KMS-11 (cell line): Measurements from ENCODE around the gene TMOD4.

Experiments
- H2AFZ ChIP-seq: fragments of 200-600 bp; sonication (generic); 2 replicates; pipeline ENCODE4 v1.6.1; 2016; ENCODE audit warnings: antibody characterized with exemption, mixed run types, low read depth
- H3K27ac ChIP-seq: fragments of 200-600 bp; sonication (generic); 2 replicates; pipeline ENCODE4 v1.6.1; 2016; ENCODE audit warnings: mild to moderate bottlenecking, mixed run types
- H3K27me3 ChIP-seq: fragments of 200-600 bp; sonication (generic); 2 replicates; pipeline ENCODE4 v1.6.1; 2017; ENCODE audit warnings: mild to moderate bottlenecking, low read depth, mixed run types, moderate library complexity; ENCODE audit not compliant: insufficient read depth
- H3K36me3 ChIP-seq: fragments of 200-600 bp; sonication (generic); 2 replicates; pipeline ENCODE4 v1.6.1; 2017; ENCODE audit warnings: mild to moderate bottlenecking, mixed run types; ENCODE audit not compliant: insufficient read depth
- H3K4me1 ChIP-seq: fragments of 200-600 bp; sonication (generic); 2 replicates; pipeline ENCODE4 v1.6.1; 2016; ENCODE audit warnings: mild to moderate bottlenecking, low read depth, mixed run types; ENCODE audit not compliant: poor library complexity, severe bottlenecking
- H3K4me2 ChIP-seq: fragments of 200-600 bp; sonication (generic); 2 replicates; pipeline ENCODE4 v1.7.0; 2016; ENCODE audit warnings: mild to moderate bottlenecking, mixed run types
- H3K4me3 ChIP-seq: fragments of 200-600 bp; sonication (generic); IDR thresholded peaks from 2 replicates; pipeline ENCODE4 v1.6.1; 2017; ENCODE audit warnings: low read depth, low read length, mixed read lengths; ENCODE audit not compliant: insufficient read depth
- H3K79me2 ChIP-seq: fragments of 200-600 bp; sonication (generic); 2 replicates; pipeline ENCODE4 v1.6.1; 2016; ENCODE audit warnings: low read depth, mixed run types; ENCODE audit not compliant: insufficient read depth
- H3K9ac ChIP-seq: fragments of 200-600 bp; sonication (generic); 2 replicates; pipeline ENCODE4 v1.6.1; 2016; ENCODE audit warnings: mild to moderate bottlenecking, mixed run types
- H4K20me1 ChIP-seq: fragments of 200-600 bp; sonication (generic); 2 replicates; pipeline ENCODE4 v1.6.1; 2016; ENCODE audit warnings: mild to moderate bottlenecking, mixed run types; ENCODE audit not compliant: insufficient read depth
- CTCF ChIP-seq: fragments of 200-600 bp; sonication (generic); conservative IDR thresholded peaks from 2 replicates; pipeline ENCODE4 v1.6.1; 2017; ENCODE audit warnings: low read depth, mild to moderate bottlenecking, antibody characterized with exemption, low read length, moderate library complexity, mixed read lengths

Gene TMOD4

GRCh38 chr1:151133018-151133806 lies 42.6 kb downstream of the TMOD4 start:
- Histone ChIP-seq H3K4me3 (no peak overlapping the region), H3K9ac (no peak overlapping the region), H4K20me1 (no peaks in the 10 kb centered on the region), H3K27me3 (no peaks in the 10 kb centered on the region), H3K4me2 (no peak overlapping the region), H3K4me1 (peaks cover 7% of the 10 kb centered on the region), H3K36me3 (no peaks in the 10 kb centered on the region), H3K79me2 (no peaks in the 10 kb centered on the region), H3K27ac (no peak overlapping the region), H2AFZ (no peak overlapping the region)
- TF ChIP-seq CTCF, result no peak

GRCh38 chr1:151132335-151133017 lies 43.3 kb downstream of the TMOD4 start:
- Histone ChIP-seq H3K4me1 (peaks cover 7% of the 10 kb centered on the region), H3K4me3 (no peak overlapping the region), H4K20me1 (no peaks in the 10 kb centered on the region), H3K36me3 (no peaks in the 10 kb centered on the region), H3K27ac (no peak overlapping the region), H3K27me3 (no peaks in the 10 kb centered on the region), H3K4me2 (no peak overlapping the region), H3K79me2 (no peaks in the 10 kb centered on the region), H2AFZ (no peak overlapping the region), H3K9ac (no peak overlapping the region)
- no peak for TF ChIP-seq CTCF

GRCh38 chr1:151131701-151132334 lies 44.0 kb downstream of the TMOD4 start:
- H3K36me3 ChIP-seq, result no peaks in the 10 kb centered on the region
- H3K27ac ChIP-seq, result no peak overlapping the region
- no peaks in the 10 kb centered on the region for H3K79me2 ChIP-seq
- H3K27me3 ChIP-seq, result no peaks in the 10 kb centered on the region
- no peaks in the 10 kb centered on the region for H4K20me1 ChIP-seq
- no peak overlapping the region for H3K4me3 ChIP-seq
- H3K4me1 ChIP-seq, result peaks cover 7% of the 10 kb centered on the region
- no peak overlapping the region for H3K4me2 ChIP-seq
- H2AFZ ChIP-seq, result no peak overlapping the region
- no peak for TF ChIP-seq CTCF
- no peak overlapping the region for H3K9ac ChIP-seq

- no peaks in the 10 kb centered on the region for H3K36me3 ChIP-seq
- H3K4me3 ChIP-seq, result no peak overlapping the region
- H3K4me1 ChIP-seq, result peaks cover 7% of the 10 kb centered on the region
- H4K20me1 ChIP-seq, result no peaks in the 10 kb centered on the region
- no peak overlapping the region for H3K4me2 ChIP-seq
- no peak overlapping the region for H3K27ac ChIP-seq
- TF ChIP-seq CTCF, result no peak
- H3K9ac ChIP-seq, result no peak overlapping the region
- H2AFZ ChIP-seq, result no peak overlapping the region
- no peaks in the 10 kb centered on the region for H3K27me3 ChIP-seq
- no peaks in the 10 kb centered on the region for H3K79me2 ChIP-seq
Measured at GRCh38 chr1:151130987-151131586, 44.7 kb downstream of the TMOD4 start.
